GM19240 (cell line): ENCODE measurements around the gene HIP1R.

Experiments
- DNase-seq: peaks from one replicate; pipeline ENCODE4 v3.0.0; 2011; ENCODE audit warnings: low spot score; ENCODE audit not compliant: insufficient read length

Gene HIP1R

GRCh38 chr12:122860854-122861586 is 25.8 kb downstream of the HIP1R start:
- DNase-seq = no peak

- DNase-seq = no peak
Measured at GRCh38 chr12:122861587-122861970, 26.3 kb downstream of the HIP1R start.

GRCh38 chr12:122862110-122862634 is 26.9 kb downstream of the HIP1R start:
- DNase-seq = no peak

- no peak for DNase-seq
Measured at GRCh38 chr12:122862872-122863701, 27.8 kb downstream of the HIP1R start.

- DNase-seq = no peak
Measured at GRCh38 chr12:122864894-122865253, 29.6 kb downstream of the HIP1R start.

GRCh38 chr12:122865268-122866231 is 30.3 kb downstream of the HIP1R start:
- DNase-seq = no peak

- DNase-seq = no peak
Measured at GRCh38 chr12:122866379-122866778, 31.1 kb downstream of the HIP1R start.

GRCh38 chr12:122866950-122867607 is 31.8 kb downstream of the HIP1R start:
- no peak for DNase-seq

GRCh38 chr12:122867691-122868461 is 32.6 kb downstream of the HIP1R start:
- no peak for DNase-seq

- no peak for DNase-seq
Measured at GRCh38 chr12:122868471-122869177, 33.4 kb downstream of the HIP1R start.

GRCh38 chr12:122869207-122869973 is 34.1 kb downstream of the HIP1R start:
- no peak for DNase-seq

GRCh38 chr12:122870163-122870842 is 35.0 kb downstream of the HIP1R start:
- DNase-seq = no peak

- no peak for DNase-seq
Measured at GRCh38 chr12:122870867-122871664, 35.8 kb downstream of the HIP1R start.

GRCh38 chr12:122871851-122872780 is 36.9 kb downstream of the HIP1R start:
- no peak for DNase-seq

GRCh38 chr12:122872815-122873361 is 37.6 kb downstream of the HIP1R start:
- DNase-seq = no peak

GRCh38 chr12:122873540-122873939 is 38.3 kb downstream of the HIP1R start:
- DNase-seq = no peak
